HepG2 (cell line): ENCODE results near the gene ESPN. TPM values are rescaled to one million over a fixed set of nuclear protein-coding genes. Genes with fewer than 3 reads are reported as not detected.

Source experiments
- ATM ChIP-seq: fragments of 450-650 bp; IDR thresholded peaks from 2 replicates; pipeline ENCODE4 v1.7.1; 2017; ENCODE audit warnings: mild to moderate bottlenecking, borderline replicate concordance
- FLYWCH1 ChIP-seq: sonication (generic); formaldehyde crosslinking; IDR thresholded peaks from 2 replicates; pipeline ENCODE4 v1.8.1; 2023; ENCODE audit warnings: mild to moderate bottlenecking, missing genetic modification reagents
- FOXP1 ChIP-seq, 2 experiments: fragments of 450-650 bp in 1 of 2; IDR thresholded peaks; 2 replicates each; pipeline ENCODE4 v1.6.1; 2017 to 2018; ENCODE audit warnings: antibody characterized with exemption in 1 of 2
- GPN1 ChIP-seq: sonication (generic); formaldehyde crosslinking; IDR thresholded peaks from 2 replicates; pipeline ENCODE4 v1.5.1; 2020; ENCODE audit warnings: missing genetic modification reagents, borderline replicate concordance
- GZF1 ChIP-seq: sonication (generic); formaldehyde crosslinking; IDR thresholded peaks from 2 replicates; pipeline ENCODE4 v1.5.1; 2020; ENCODE audit warnings: mild to moderate bottlenecking, missing genetic modification reagents
- LBX2 ChIP-seq: sonication (generic); formaldehyde crosslinking; IDR thresholded peaks from 2 replicates; pipeline ENCODE4 v1.5.0; 2020; ENCODE audit warnings: missing genetic modification reagents, mild to moderate bottlenecking, borderline replicate concordance
- POLR2G ChIP-seq: fragments of 200-400 bp; formaldehyde crosslinking; IDR thresholded peaks from 2 replicates; pipeline ENCODE4 v1.6.1; 2018; ENCODE audit warnings: mild to moderate bottlenecking, low read depth, low read length, moderate library complexity
- SPEN ChIP-seq: sonication (generic); formaldehyde crosslinking; IDR thresholded peaks from 2 replicates; pipeline ENCODE4 v1.5.1; 2020; ENCODE audit warnings: low read depth, mild to moderate bottlenecking, missing genetic modification reagents
- ZBTB1 ChIP-seq: sonication (generic); formaldehyde crosslinking; IDR thresholded peaks from 2 replicates; pipeline ENCODE4 v1.4.0; 2020; ENCODE audit warnings: missing genetic modification reagents, borderline replicate concordance
- ZNF101 ChIP-seq: sonication (generic); formaldehyde crosslinking; IDR thresholded peaks from 2 replicates; pipeline ENCODE4 v1.4.0; 2020; ENCODE audit warnings: mild to moderate bottlenecking, low read depth, missing genetic modification reagents, borderline replicate concordance
- ZNF207 ChIP-seq: fragments of 450-650 bp; IDR thresholded peaks from 2 replicates; pipeline ENCODE4 v1.6.1; 2016; ENCODE audit warnings: antibody characterized with exemption, borderline replicate concordance
- ZNF318 ChIP-seq: sonication (generic); formaldehyde crosslinking; IDR thresholded peaks from 2 replicates; pipeline ENCODE4 v1.4.0; 2020; ENCODE audit warnings: mild to moderate bottlenecking, missing genetic modification reagents
- ZNF329 ChIP-seq: sonication (generic); formaldehyde crosslinking; IDR thresholded peaks from 2 replicates; pipeline ENCODE4 v1.9.0; 2021; ENCODE audit warnings: low read depth, mild to moderate bottlenecking, missing genetic modification reagents
- ZNF33B ChIP-seq: sonication (generic); formaldehyde crosslinking; IDR thresholded peaks from 2 replicates; pipeline ENCODE4 v1.5.1; 2020; ENCODE audit warnings: mild to moderate bottlenecking, missing genetic modification reagents
- ZNF484 ChIP-seq: sonication (generic); formaldehyde crosslinking; IDR thresholded peaks from 2 replicates; pipeline ENCODE4 v1.5.1; 2020; ENCODE audit warnings: mild to moderate bottlenecking, low read depth, missing genetic modification reagents, borderline replicate concordance
- ZNF510 ChIP-seq: sonication (generic); formaldehyde crosslinking; IDR thresholded peaks from 2 replicates; pipeline ENCODE4 v1.4.0; 2020; ENCODE audit warnings: low read depth, mild to moderate bottlenecking, missing genetic modification reagents
- ZNF543 ChIP-seq: sonication (generic); formaldehyde crosslinking; IDR thresholded peaks from 2 replicates; pipeline ENCODE4 v1.4.0; 2020; ENCODE audit warnings: mild to moderate bottlenecking, missing genetic modification reagents
- ZNF746 ChIP-seq: sonication (generic); formaldehyde crosslinking; IDR thresholded peaks from 2 replicates; pipeline ENCODE4 v1.8.0; 2022; ENCODE audit warnings: mild to moderate bottlenecking, missing genetic modification reagents
- ZNF773 ChIP-seq: sonication (generic); formaldehyde crosslinking; IDR thresholded peaks from 2 replicates; pipeline ENCODE4 v1.4.0; 2020; ENCODE audit warnings: missing genetic modification reagents, borderline replicate concordance
- polyA plus RNA-seq, 8 experiments: library from polyadenylated mRNA; depleted of rRNA in 3 of 8; stranded (reverse) in 7 of 8; unstranded in 1 of 8; fragments of >200 nt; fragmentation: Illumina TruSeq in 4 of 8; extraction: Trizol in 4 of 8; gene quantifications; 2 replicates each; pipeline versions ENCODE4 v1.2.1 to v1.2.3, GENCODE V29; 2011 to 2016; ENCODE audit warnings: low read depth in 4 of 8, missing spikeins in 1 of 8, mixed read lengths in 1 of 8; ENCODE audit not compliant: insufficient read depth in 1 of 8
- total RNA-seq, 5 experiments: library from RNA; depleted of rRNA; stranded (reverse); fragments of >200 nt; fragmentation: Illumina TruSeq; extraction: Trizol; gene quantifications; 2 replicates each; pipeline ENCODE4 v1.2.3, GENCODE V29; 2016; ENCODE audit warnings: low read depth in 1 of 5

The ESPN gene
- total and polyA plus RNA-seq, 2 of the 13 experiments (the other 11 are each of a cell fraction or from before 2014, with no cell fraction given) = 48.6 to 54.2 TPM

GRCh38 chr1:6447016-6447817 is 22.6 kb downstream of the ESPN start (continued):
- TF ChIP-seq ZNF746 (CRISPR knock-in tag) (peak; percentile 91; the same call in 1 of the 2 replicates), ZNF329 (no peak; the same call in 1 of the 2 replicates), ZNF543 (CRISPR knock-in tag) (peak; percentile 99), SPEN (CRISPR knock-in tag) (peak; percentile 84), GPN1 (CRISPR knock-in tag) (no peak), ZNF33B (CRISPR knock-in tag) (no peak), ZNF773 (CRISPR knock-in tag) (peak; percentile 62; the same call in 1 of the 2 replicates), ATM (no peak), ZNF318 (CRISPR knock-in tag) (no peak; the same call in 1 of the 2 replicates), ZNF207 (no peak), POLR2G (peak; percentile 58), FLYWCH1 (no peak), ZBTB1 (CRISPR knock-in tag) (no peak), ZNF101 (CRISPR knock-in tag) (no peak), LBX2 (CRISPR knock-in tag) (peak; percentile 51; the same call in 1 of the 2 replicates), GZF1 (CRISPR knock-in tag) (peak; percentile 17; the same call in 1 of the 2 replicates), ZNF510 (CRISPR knock-in tag) (no peak), FOXP1 (IDR thresholded peaks at IDR 0.05) (no peak), FOXP1 (CRISPR knock-in tag; IDR thresholded peaks at IDR 0.05) (peak; percentile 71), ZNF484 (CRISPR knock-in tag) (no peak)
